HCT116 (cell line): ENCODE results near the gene CTCF. TPM values are rescaled to one million over a fixed set of nuclear protein-coding genes. Genes with fewer than 3 reads are reported as not detected.

Experiments used
- ATAC-seq: fragments of 200-7000 bp; cut with Tn5 transposase; 2 replicates; pipeline ENCODE4 v1.9.1; 2020; ENCODE audit warnings: mild to moderate bottlenecking, moderate library complexity
- BruUV-seq: library from RNA; stranded (reverse); fragments of 400-500 nt; replicated peaks from 2 replicates; lab custom pipeline; 2021; lab: Mats Ljungman, UMichigan
- CTCF ChIA-PET: fragments of 300-600 bp; sonication (Branson Sonifier 250); formaldehyde crosslinking; loops from one replicate; lab custom pipeline; 2021; ENCODE audit warnings: antibody characterized with exemption; lab: Charles Lee
- POLR2A ChIA-PET: fragments of 300-600, 350-600 bp; sonication (Branson Sonifier 250); formaldehyde crosslinking; loops from one replicate; lab custom pipeline; 2021; ENCODE audit warnings: antibody characterized with exemption; lab: Charles Lee
- RAD21 ChIA-PET, 2 experiments: fragments of 300-600 bp; sonication (Branson Sonifier 250); formaldehyde crosslinking; loops; one replicate each; lab custom pipeline; 2023; ENCODE audit warnings: low total read pairs in 2 of 2; ENCODE audit not compliant: uncharacterized antibody in 2 of 2, unreplicated experiment in 2 of 2, low non-redundant PET in 1 of 2; lab: Charles Lee
- DNase-seq: peaks from one replicate; pipeline ENCODE4 v3.0.0-alpha.2; 2010; ENCODE audit warnings: low read depth, low spot score
- H2AFZ ChIP-seq: fragments of 200-600 bp; shearing (Covaris generic), sonication (generic); 2 replicates; pipeline ENCODE4 v1.6.1; 2017; ENCODE audit warnings: low read depth, mixed run types, mixed read lengths, antibody characterized with exemption, low read length; ENCODE audit not compliant: poor library complexity, severe bottlenecking
- H3K27ac ChIP-seq: 2 replicates; pipeline ENCODE4 v1.5.1; 2012; ENCODE audit warnings: low read depth, low read length
- H3K27me3 ChIP-seq: fragments of 200-600 bp; sonication (generic); 2 replicates; pipeline ENCODE4 v1.6.1; 2016; ENCODE audit warnings: mixed run types, low read length, mixed read lengths; ENCODE audit not compliant: insufficient read depth
- H3K36me3 ChIP-seq, 2 experiments: fragments of 200-500 bp in 1 of 2; fragments of 200-600 bp in 1 of 2; sonication (Bioruptor generic) in 1 of 2; sonication (generic) in 1 of 2; 2 replicates each; pipeline versions ENCODE4 v1.5.1 to v1.6.1; 2014 to 2016; ENCODE audit warnings: low read length in 2 of 2, inconsistent platforms in 1 of 2, mixed read lengths in 1 of 2, mixed run types in 1 of 2; ENCODE audit not compliant: insufficient read depth in 2 of 2, control insufficient read depth in 1 of 2
- H3K4me1 ChIP-seq, 2 experiments: fragments of 200-600 bp in 1 of 2; sonication (generic) in 1 of 2; 2 replicates each; pipeline versions ENCODE4 v1.5.1 to v1.6.1; 2012 to 2017; ENCODE audit warnings: low read length in 2 of 2, inconsistent platforms in 1 of 2, mild to moderate bottlenecking in 1 of 2, mixed read lengths in 1 of 2, mixed run types in 1 of 2, moderate library complexity in 1 of 2; ENCODE audit not compliant: insufficient read depth in 2 of 2, control insufficient read depth in 1 of 2
- H3K4me2 ChIP-seq: fragments of 200-600 bp; sonication (generic); 2 replicates; pipeline ENCODE4 v1.6.1; 2017; ENCODE audit warnings: mixed run types, low read length, mixed read lengths
- H3K4me3 ChIP-seq, 2 experiments: fragments of 200-600 bp in 1 of 2; sonication (generic) in 1 of 2; replicated peaks in 1 of 2; 2 replicates each; pipeline ENCODE4 v1.5.1; 2011 to 2016; ENCODE audit warnings: low read length in 2 of 2, control low read depth in 1 of 2, low read depth in 1 of 2, mild to moderate bottlenecking in 1 of 2, mixed read lengths in 1 of 2, mixed run types in 1 of 2
- H3K79me2 ChIP-seq: fragments of 200-600 bp; sonication (generic); 2 replicates; pipeline ENCODE4 v1.6.1; 2017; ENCODE audit warnings: mild to moderate bottlenecking, mixed run types, low read length, moderate library complexity, mixed read lengths; ENCODE audit not compliant: insufficient read depth
- H3K9ac ChIP-seq: fragments of 200-600 bp; sonication (generic); 2 replicates; pipeline ENCODE4 v1.6.1; 2016; ENCODE audit warnings: low read length, mixed read lengths
- H3K9me2 ChIP-seq: fragments of 200-600 bp; sonication (generic), shearing (Covaris generic); 2 replicates; pipeline ENCODE4 v1.6.1; 2017; ENCODE audit warnings: mixed run types, mild to moderate bottlenecking, moderate library complexity; ENCODE audit not compliant: insufficient read depth
- H3K9me3 ChIP-seq, 2 experiments: fragments of 200-500 bp in 1 of 2; fragments of 200-600 bp in 1 of 2; sonication (Bioruptor generic) in 1 of 2; sonication (generic) in 1 of 2; 2 replicates each; pipeline ENCODE4 v1.6.1; 2014 to 2017; ENCODE audit warnings: low read length in 2 of 2, mixed read lengths in 2 of 2, inconsistent platforms in 1 of 2, low read depth in 1 of 2, mild to moderate bottlenecking in 1 of 2, mixed run types in 1 of 2, moderate library complexity in 1 of 2; ENCODE audit not compliant: control insufficient read depth in 1 of 2, insufficient read depth in 1 of 2
- H4K20me1 ChIP-seq: fragments of 200-600 bp; sonication (generic), shearing (Covaris generic); 2 replicates; pipeline ENCODE4 v1.6.1; 2017; ENCODE audit warnings: mixed run types, mild to moderate bottlenecking, moderate library complexity; ENCODE audit not compliant: insufficient read depth
- EZH2 ChIP-seq: fragments of 200-600 bp; sonication (generic); IDR thresholded peaks from 2 replicates; pipeline ENCODE4 v1.6.1; 2017; ENCODE audit warnings: antibody characterized with exemption, mixed run types
- EZH2phosphoT487 ChIP-seq: fragments of 200-600 bp; IDR thresholded peaks from 2 replicates; pipeline ENCODE4 v1.6.1; 2018; ENCODE audit warnings: antibody characterized with exemption, borderline replicate concordance
- POLR2A ChIP-seq: IDR thresholded peaks from 2 replicates; pipeline ENCODE4 v1.7.0; 2011; ENCODE audit warnings: borderline replicate concordance; ENCODE audit not compliant: insufficient read depth, insufficient read length; ENCODE audit errors: extremely low read depth
- POLR2AphosphoS5 ChIP-seq: IDR thresholded peaks from 2 replicates; pipeline ENCODE4 v1.6.1; 2011; ENCODE audit warnings: mild to moderate bottlenecking, low read depth, low read length, moderate library complexity
- TCF7L2 ChIP-seq: IDR thresholded peaks from 2 replicates; pipeline ENCODE4 v1.7.0; 2011; ENCODE audit warnings: borderline replicate concordance, inconsistent platforms; ENCODE audit not compliant: insufficient read depth, insufficient read length; ENCODE audit errors: extremely low read depth
- ZFX ChIP-seq: fragments of 450-650 bp; IDR thresholded peaks from 2 replicates; pipeline ENCODE4 v1.6.1; 2017
- ZNF274 ChIP-seq: fragments of 200-500 bp; sonication (Bioruptor generic); IDR thresholded peaks from 2 replicates; pipeline ENCODE4 v1.6.1; 2014; ENCODE audit warnings: mild to moderate bottlenecking, low read depth, low read length, inconsistent platforms
- intact Hi-C: fragments of 100-400 bp; cut with micrococcal nuclease; formaldehyde crosslinking; loops from 2 replicates; pipeline ENCODE4 v1.10.0; 2022
- total RNA-seq: library from RNA; stranded (reverse); gene quantifications from one replicate; pipeline ENCODE4 v1.2.1, GENCODE V29; 2021; ENCODE audit not compliant: unreplicated experiment
- TF ChIP-seq, protein P1 (sequence below): IDR thresholded peaks from 2 replicates; pipeline ENCODE4 v1.6.1; 2012
- TF ChIP-seq, protein P2 (sequence below), 3 experiments: fragments of 200-600 bp in 1 of 3; sonication (generic) in 1 of 3; IDR thresholded peaks in 2 of 3; conservative IDR thresholded peaks in 1 of 3; 2 replicates each; pipeline ENCODE4 v1.5.1; 2012 to 2017; ENCODE audit warnings: low read depth in 2 of 3, low read length in 2 of 3, antibody characterized with exemption in 1 of 3, borderline replicate concordance in 1 of 3, control low read depth in 1 of 3, mild to moderate bottlenecking in 1 of 3, mixed read lengths in 1 of 3, mixed run types in 1 of 3, moderate library complexity in 1 of 3; ENCODE audit not compliant: insufficient read depth in 1 of 3
- TF ChIP-seq, protein P3 (sequence below): IDR thresholded peaks from 2 replicates; pipeline ENCODE4 v1.6.1; 2011; ENCODE audit warnings: mild to moderate bottlenecking, low read length, moderate library complexity; ENCODE audit not compliant: insufficient replicate concordance; ENCODE audit errors: extremely low read depth

The CTCF gene
- total RNA-seq, 1 experiment from 2014 or later, result 48.3 TPM

DNA sequence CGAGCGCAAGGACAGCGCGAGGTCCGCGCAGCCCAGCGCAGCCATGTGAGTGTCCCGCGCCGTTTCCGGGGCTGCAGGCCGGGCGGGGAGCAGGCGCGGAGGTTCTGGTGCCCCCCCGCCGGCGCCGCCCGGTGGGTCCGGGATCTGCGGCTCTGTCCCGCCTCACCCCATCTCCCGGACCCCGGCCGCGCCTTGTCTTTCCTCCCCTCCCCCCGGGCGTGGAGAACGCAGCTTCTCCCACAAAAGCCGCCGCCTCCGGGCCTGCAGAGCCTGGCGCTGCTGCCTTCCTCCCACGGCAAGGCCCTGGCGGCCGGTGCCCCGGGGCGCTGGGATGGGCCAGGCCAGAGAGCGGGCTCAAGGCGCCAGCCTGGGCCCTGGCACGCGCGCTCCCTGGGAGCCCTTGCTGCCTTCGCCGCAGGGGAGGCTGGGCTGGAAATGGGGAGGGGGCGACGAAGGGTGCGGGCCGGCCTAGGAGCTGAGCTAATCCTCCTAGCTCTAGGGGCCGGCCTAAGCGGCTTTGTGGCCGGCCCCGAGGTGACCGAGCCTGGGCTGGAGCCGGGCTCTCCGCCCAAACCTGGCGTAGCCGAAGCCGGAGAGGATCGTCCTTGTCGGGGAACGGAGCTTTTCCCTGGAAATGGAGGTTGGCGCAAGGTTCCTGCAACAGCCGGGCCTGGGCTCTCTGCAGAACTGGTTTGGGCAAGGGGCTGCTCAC lies 33.3 kb upstream of the CTCF start:
- ChIA-PET POLR2A (no interaction called here), RAD21 (no interaction called here), CTCF (interaction anchor here (1.2 to 5.4 kb wide), 3 partner anchors 8 to 35 kb away, joined by 3 to 37 read pairs (median 5); no protein-coding TSS in a partner anchor)
- no peak overlapping the region for H2AFZ ChIP-seq
- BruUV-seq, result no TSS peak
- peak overlapping the region; percentile 99 for H3K4me2 ChIP-seq
- intact Hi-C loops, result loop anchor here (10.0 kb wide), 3 partner anchors 276 to 706 kb away; partner anchors contain the start of genes CTRL, ESRP2, PSMB10 and RANBP10
- no peaks in the 10 kb centered on the region for H3K9me3 ChIP-seq
- peak; percentile 61 for ATAC-seq
- H3K79me2 ChIP-seq, result peaks cover 30% of the 10 kb centered on the region
- no peaks in the 10 kb centered on the region for H3K27me3 ChIP-seq
- H3K9ac ChIP-seq, result peak overlapping the region; percentile 88
- H3K4me1 ChIP-seq, result peaks cover 17 to 58% of the 10 kb centered on the region in 2 experiments
- no peaks in the 10 kb centered on the region for H3K9me2 ChIP-seq
- TF ChIP-seq ZFX (peak; percentile 96), POLR2A (peak; percentile 34), TCF7L2 (peak; percentile 9), POLR2AphosphoS5 (peak; percentile 68), EZH2phosphoT487 (no peak)
- TF ChIP-seq, protein P1, sequence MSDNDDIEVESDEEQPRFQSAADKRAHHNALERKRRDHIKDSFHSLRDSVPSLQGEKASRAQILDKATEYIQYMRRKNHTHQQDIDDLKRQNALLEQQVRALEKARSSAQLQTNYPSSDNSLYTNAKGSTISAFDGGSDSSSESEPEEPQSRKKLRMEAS, result peak; percentile 50; the same call in 1 of the 2 replicates
- H4K20me1 ChIP-seq, result no peaks in the 10 kb centered on the region
- no peaks in the 10 kb centered on the region for H3K36me3 ChIP-seq
- H3K4me3 ChIP-seq, result peak overlapping the region; percentile 77 to 91
- H3K27ac ChIP-seq, result peak overlapping the region; percentile 90
- no peak for DNase-seq

DNA sequence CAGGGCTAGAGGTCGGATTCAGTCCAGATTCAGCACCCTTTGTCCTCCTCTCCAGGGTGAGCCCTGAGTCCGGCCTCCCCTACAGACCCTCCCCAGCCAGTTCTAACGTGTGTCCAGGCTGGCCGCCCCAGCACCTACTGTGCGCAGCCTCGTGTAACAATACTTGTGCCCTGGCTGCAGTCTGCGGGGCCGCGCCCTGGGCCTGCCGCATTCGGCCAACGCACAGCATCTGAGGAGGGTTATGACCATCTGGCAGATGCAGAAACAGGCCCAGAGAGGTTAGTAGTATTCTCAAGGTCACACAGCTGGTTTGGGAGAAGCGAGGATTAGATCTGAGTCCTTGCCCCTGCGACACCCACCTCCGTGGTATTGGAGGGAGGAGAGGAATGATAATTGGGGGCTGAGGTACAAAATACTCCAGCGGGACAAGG lies 32.7 kb upstream of the CTCF start:
- ChIA-PET CTCF (interaction anchor here (1.2 to 5.4 kb wide), 2 partner anchors 8 to 35 kb away, joined by 3 to 37 read pairs; no protein-coding TSS in a partner anchor), POLR2A (no interaction called here), RAD21 (no interaction called here)
- Histone ChIP-seq H3K4me2 (peak overlapping the region; percentile 99), H3K27ac (peak overlapping the region; percentile 90), H3K4me3 (peak overlapping the region; percentile 77 to 91), H3K9ac (peak overlapping the region; percentile 88), H3K27me3 (no peaks in the 10 kb centered on the region), H3K9me3 (no peaks in the 10 kb centered on the region), H4K20me1 (no peaks in the 10 kb centered on the region), H3K79me2 (peaks cover 30% of the 10 kb centered on the region), H2AFZ (no peak overlapping the region), H3K9me2 (no peaks in the 10 kb centered on the region), H3K36me3 (no peaks in the 10 kb centered on the region), H3K4me1 (peaks cover 17 to 58% of the 10 kb centered on the region in 2 experiments)
- TF ChIP-seq, protein P2, sequence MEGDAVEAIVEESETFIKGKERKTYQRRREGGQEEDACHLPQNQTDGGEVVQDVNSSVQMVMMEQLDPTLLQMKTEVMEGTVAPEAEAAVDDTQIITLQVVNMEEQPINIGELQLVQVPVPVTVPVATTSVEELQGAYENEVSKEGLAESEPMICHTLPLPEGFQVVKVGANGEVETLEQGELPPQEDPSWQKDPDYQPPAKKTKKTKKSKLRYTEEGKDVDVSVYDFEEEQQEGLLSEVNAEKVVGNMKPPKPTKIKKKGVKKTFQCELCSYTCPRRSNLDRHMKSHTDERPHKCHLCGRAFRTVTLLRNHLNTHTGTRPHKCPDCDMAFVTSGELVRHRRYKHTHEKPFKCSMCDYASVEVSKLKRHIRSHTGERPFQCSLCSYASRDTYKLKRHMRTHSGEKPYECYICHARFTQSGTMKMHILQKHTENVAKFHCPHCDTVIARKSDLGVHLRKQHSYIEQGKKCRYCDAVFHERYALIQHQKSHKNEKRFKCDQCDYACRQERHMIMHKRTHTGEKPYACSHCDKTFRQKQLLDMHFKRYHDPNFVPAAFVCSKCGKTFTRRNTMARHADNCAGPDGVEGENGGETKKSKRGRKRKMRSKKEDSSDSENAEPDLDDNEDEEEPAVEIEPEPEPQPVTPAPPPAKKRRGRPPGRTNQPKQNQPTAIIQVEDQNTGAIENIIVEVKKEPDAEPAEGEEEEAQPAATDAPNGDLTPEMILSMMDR (IDR thresholded peaks at IDR 0.05 in 2 of 3, conservative IDR thresholded peaks at IDR 0.05 in 1 of 3; ENCODE audit: borderline replicate concordance in 1 of 3, insufficient read depth in 1 of 3, low read depth in 2 of 3, low read length in 2 of 3), result no peak
- no peak for TF ChIP-seq EZH2
- no peak for TF ChIP-seq TCF7L2
- no peak for TF ChIP-seq ZNF274
- TF ChIP-seq, protein P3, sequence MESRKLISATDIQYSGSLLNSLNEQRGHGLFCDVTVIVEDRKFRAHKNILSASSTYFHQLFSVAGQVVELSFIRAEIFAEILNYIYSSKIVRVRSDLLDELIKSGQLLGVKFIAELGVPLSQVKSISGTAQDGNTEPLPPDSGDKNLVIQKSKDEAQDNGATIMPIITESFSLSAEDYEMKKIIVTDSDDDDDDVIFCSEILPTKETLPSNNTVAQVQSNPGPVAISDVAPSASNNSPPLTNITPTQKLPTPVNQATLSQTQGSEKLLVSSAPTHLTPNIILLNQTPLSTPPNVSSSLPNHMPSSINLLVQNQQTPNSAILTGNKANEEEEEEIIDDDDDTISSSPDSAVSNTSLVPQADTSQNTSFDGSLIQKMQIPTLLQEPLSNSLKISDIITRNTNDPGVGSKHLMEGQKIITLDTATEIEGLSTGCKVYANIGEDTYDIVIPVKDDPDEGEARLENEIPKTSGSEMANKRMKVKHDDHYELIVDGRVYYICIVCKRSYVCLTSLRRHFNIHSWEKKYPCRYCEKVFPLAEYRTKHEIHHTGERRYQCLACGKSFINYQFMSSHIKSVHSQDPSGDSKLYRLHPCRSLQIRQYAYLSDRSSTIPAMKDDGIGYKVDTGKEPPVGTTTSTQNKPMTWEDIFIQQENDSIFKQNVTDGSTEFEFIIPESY, result no peak
- TF ChIP-seq POLR2A, result no peak
- no peak for TF ChIP-seq EZH2phosphoT487
- BruUV-seq, result TSS peak; percentile 58
- intact Hi-C loops, result loop anchor here (10.0 kb wide), 3 partner anchors 275 to 705 kb away; partner anchors contain the start of genes CTRL, ESRP2, PSMB10 and RANBP10
- DNase-seq, result no peak
- ATAC-seq, result peak; percentile 21
